ENCODE measurements around the gene SLC35A3. TPM values are rescaled to one million over a fixed set of nuclear protein-coding genes. Genes with fewer than 3 reads are reported as not detected.
"Not testable (repeated sequence)": the region's sequence is repeated elsewhere in the genome, so short reads cannot be mapped to it uniquely, and the experiment has no call there.

The SLC35A3 gene
- total RNA-seq, 1 donor from 2014 or later: 12.9 TPM

DNA sequence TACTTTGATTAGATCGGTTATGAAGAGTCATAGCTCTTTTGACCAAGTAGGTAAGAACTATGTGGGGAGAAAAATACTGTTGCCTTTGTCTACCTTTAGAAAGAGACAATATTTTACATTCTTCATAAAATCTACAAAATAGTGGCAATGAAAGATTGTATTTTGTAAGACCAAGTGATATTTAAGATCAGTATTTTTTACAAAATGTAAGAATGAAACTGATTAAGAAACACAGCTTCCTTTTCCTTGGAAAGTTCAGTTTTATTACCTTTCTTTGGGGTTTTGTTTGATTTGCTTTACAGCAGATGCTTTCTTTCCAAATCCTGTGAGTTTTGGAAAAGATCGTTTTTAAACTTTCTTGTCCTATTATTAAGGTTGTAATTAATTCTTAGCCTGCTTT is 69.8 kb downstream of the SLC35A3 start:
- H3K4me3 ChIP-seq (ENCODE audit: low read depth, low read length): peak overlapping the region; percentile 93
- no peak for DNase-seq (ENCODE audit: low read depth)
- TF ChIP-seq, protein P1, sequence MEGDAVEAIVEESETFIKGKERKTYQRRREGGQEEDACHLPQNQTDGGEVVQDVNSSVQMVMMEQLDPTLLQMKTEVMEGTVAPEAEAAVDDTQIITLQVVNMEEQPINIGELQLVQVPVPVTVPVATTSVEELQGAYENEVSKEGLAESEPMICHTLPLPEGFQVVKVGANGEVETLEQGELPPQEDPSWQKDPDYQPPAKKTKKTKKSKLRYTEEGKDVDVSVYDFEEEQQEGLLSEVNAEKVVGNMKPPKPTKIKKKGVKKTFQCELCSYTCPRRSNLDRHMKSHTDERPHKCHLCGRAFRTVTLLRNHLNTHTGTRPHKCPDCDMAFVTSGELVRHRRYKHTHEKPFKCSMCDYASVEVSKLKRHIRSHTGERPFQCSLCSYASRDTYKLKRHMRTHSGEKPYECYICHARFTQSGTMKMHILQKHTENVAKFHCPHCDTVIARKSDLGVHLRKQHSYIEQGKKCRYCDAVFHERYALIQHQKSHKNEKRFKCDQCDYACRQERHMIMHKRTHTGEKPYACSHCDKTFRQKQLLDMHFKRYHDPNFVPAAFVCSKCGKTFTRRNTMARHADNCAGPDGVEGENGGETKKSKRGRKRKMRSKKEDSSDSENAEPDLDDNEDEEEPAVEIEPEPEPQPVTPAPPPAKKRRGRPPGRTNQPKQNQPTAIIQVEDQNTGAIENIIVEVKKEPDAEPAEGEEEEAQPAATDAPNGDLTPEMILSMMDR (conservative IDR thresholded peaks at IDR 0.05; ENCODE audit: low read depth, low read length): no peak

DNA sequence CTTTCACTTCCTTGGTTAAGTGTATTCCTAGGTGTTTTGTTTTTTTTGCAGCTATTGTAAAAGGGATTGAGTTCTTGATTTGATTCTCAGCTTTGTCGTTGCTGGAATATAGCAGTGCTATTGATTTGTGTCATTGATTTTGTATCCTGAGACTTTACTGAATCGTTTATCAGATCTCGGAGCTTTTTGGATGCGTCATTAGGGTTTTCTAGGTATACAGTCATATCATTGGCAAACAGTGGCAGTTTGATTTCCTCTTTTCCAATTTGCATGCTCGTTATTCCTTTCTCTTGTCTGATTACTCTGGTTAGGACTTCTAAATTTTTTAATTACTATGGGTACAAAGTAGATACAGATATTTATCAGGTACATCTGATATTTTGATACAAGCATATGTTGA is 75.4 kb downstream of the SLC35A3 start:
- TF ChIP-seq, protein P1 (conservative IDR thresholded peaks at IDR 0.05; ENCODE audit: low read depth, low read length): no peak
- DNase-seq (ENCODE audit: low read depth): no peak
- H3K4me3 ChIP-seq (ENCODE audit: low read depth, low read length): no peak overlapping the region

DNA sequence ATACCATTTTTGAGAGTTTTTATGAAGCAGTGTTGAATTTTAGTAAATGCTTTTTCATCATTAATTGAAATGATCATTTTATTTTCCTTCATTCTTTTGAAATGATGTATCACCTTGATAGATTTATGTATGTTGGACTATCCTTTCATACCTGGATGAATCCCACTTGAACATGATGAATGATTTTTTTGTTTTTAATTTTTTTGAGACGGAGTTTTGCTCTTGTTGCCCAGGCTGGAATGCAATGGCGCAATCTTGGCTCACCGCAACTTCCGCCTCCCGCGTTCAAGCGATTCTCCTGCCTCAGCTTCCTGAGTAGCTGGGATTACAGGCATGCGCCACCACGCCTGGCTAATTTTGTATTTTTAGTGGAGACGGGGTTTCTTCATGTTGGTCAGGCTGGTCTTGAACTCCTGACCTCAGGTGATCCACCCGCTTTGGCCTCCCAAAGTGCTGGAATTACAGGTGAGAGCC is 77.5 kb downstream of the SLC35A3 start:
- H3K4me3 ChIP-seq (ENCODE audit: low read depth, low read length); DNase-seq (ENCODE audit: low read depth): not testable (repeated sequence)

DNA sequence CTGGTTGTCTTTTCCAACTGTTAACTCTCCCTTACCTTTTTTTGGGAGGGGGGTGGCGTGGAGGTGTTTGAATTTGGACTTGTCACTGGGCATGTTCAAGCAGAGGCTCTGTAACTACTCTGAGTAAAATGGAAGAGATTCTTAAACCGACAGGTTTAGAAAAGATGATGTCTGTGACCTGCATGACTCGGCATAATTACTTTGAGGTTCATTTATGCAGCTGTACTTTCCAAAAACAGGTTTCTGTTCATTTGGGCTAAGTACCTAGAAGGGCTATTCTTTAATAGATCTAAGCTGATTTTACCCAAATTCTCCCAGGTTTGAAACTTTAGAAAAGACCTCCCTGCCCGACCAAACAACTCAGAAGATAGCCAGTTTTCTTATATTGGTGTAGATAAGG is 80.3 kb downstream of the SLC35A3 start:
- no peak overlapping the region for H3K4me3 ChIP-seq (ENCODE audit: low read depth, low read length)
- no peak for DNase-seq (ENCODE audit: low read depth)
- TF ChIP-seq, protein P1 (conservative IDR thresholded peaks at IDR 0.05; ENCODE audit: low read depth, low read length): no peak

DNA sequence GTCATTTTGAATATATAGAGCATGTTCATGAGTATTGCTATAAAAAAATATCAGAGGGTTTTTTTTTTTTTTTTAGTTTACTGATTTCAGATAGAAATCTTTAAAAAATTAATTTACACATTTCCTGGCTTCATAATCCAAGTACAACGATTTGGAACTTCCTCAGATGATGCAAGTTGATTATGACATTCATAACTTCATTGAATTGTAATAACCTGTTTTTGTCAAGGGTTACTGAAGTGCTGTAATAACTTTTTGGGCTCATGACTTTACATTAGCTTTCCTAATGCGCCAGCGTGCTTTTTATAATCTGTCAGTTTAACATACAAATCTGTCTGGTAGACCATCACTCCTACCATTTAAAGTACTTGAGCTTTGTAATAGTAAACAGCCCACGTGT is 81.6 kb downstream of the SLC35A3 start:
- TF ChIP-seq, protein P1 (conservative IDR thresholded peaks at IDR 0.05; ENCODE audit: low read depth, low read length): no peak
- DNase-seq (ENCODE audit: low read depth): no peak
- no peak overlapping the region for H3K4me3 ChIP-seq (ENCODE audit: low read depth, low read length)

DNA sequence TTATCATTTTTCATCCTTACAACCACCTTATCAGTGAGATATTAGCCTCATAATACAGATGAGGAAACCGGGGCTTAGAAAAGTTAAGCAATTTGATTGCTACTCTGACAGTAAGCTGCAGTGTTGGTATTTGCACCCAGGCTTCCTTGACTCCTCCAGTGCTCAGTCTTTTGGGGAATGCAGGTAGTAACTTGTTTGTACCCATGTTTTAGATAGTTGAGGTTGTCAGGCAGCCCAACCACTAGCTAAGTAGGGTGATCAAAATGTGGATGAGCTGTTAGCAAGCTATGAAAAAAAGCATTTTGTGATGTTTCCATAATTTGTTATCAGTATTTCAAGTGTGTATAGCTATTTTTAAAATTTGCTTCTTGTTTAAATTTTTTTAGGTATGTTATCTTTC is 82.1 kb downstream of the SLC35A3 start:
- TF ChIP-seq, protein P1 (conservative IDR thresholded peaks at IDR 0.05; ENCODE audit: low read depth, low read length): no peak
- no peak for DNase-seq (ENCODE audit: low read depth)

DNA sequence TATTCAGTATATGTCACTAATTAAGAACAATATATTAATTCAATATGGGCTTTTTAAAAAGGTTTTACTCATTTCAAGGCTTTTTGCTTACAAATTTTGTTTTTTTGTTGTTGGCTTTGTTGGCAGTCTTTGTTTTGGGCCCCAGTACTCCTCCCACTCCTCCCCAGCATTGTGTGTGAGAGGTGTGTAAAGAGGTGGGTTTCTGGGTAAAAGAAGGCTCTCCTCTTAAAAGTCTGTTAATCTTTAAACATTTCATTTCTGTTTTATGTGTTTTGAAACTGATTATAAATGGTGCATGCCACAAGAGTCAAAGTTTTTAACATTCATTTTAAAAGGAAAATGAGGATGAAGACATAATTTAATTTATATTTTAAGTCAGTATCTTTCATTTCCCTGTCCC is 83.3 kb downstream of the SLC35A3 start:
- TF ChIP-seq, protein P1 (conservative IDR thresholded peaks at IDR 0.05; ENCODE audit: low read depth, low read length): no peak
- H3K4me3 ChIP-seq (ENCODE audit: low read depth, low read length): no peak overlapping the region
- no peak for DNase-seq (ENCODE audit: low read depth)

More for the DNA sequence above, 82.1 kb downstream of the SLC35A3 start:
- H3K4me3 ChIP-seq (ENCODE audit: low read depth, low read length): no peak overlapping the region

Data from epithelial cell of proximal tubule (primary cell).